Endothelial cell of umbilical vein (primary cell): Measurements from ENCODE around the gene PLCB4. TPM values are rescaled to one million over a fixed set of nuclear protein-coding genes. Genes with fewer than 3 reads are reported as not detected.
A peak's percentile ranks its signal among the peaks of the same experiment; 100 is the strongest.

Experiments used
- BruUV-seq: library from RNA; stranded (reverse); fragments of 400-500 nt; replicated peaks from 2 replicates; lab custom pipeline; 2021; lab: Mats Ljungman, UMichigan
- CTCF ChIA-PET: fragments of 300-600, 350-600 bp; sonication (Branson Sonifier 250); formaldehyde crosslinking; loops from one replicate; lab custom pipeline; 2021; ENCODE audit warnings: antibody characterized with exemption, inconsistent platforms; lab: Charles Lee
- POLR2A ChIA-PET: fragments of 300-600, 350-600 bp; sonication (Branson Sonifier 250); formaldehyde crosslinking; loops from one replicate; lab custom pipeline; 2021; ENCODE audit warnings: antibody characterized with exemption, inconsistent platforms; lab: Charles Lee
- DNase-seq: peaks from one replicate; pipeline ENCODE4 v3.0.0-alpha.2; 2011; ENCODE audit warnings: low read depth, low spot score
- FAIRE-seq: peaks from 2 replicates; lab custom pipeline; 2011; peaks lifted over from hg19 to GRCh38; lab: Jason Lieb, UNC
- H2AFZ ChIP-seq: 2 replicates; pipeline ENCODE4 v1.6.0; 2012; ENCODE audit warnings: low read depth, low read length, control low read depth, inconsistent platforms
- H3K27ac ChIP-seq: 2 replicates; pipeline ENCODE4 v1.5.1; 2011; ENCODE audit warnings: low read depth, mild to moderate bottlenecking, control low read depth, low read length, moderate library complexity; ENCODE audit not compliant: insufficient read depth
- H3K27me3 ChIP-seq, 2 experiments: 2 replicates each; pipeline versions ENCODE4 v1.6.0 to v1.6.1; 2011; ENCODE audit warnings: low read length in 2 of 2, mixed read lengths in 1 of 2; ENCODE audit not compliant: control insufficient read depth in 2 of 2, insufficient read depth in 2 of 2
- H3K36me3 ChIP-seq, 2 experiments: 2 replicates in 1 of 2; 3 replicates in 1 of 2; pipeline ENCODE4 v1.5.1; 2011; ENCODE audit warnings: low read length in 2 of 2, mild to moderate bottlenecking in 1 of 2, moderate library complexity in 1 of 2; ENCODE audit not compliant: control insufficient read depth in 2 of 2, insufficient read depth in 2 of 2; ENCODE audit errors: extremely low read depth in 1 of 2
- H3K4me1 ChIP-seq: 3 replicates; pipeline ENCODE4 v1.5.1; 2011; ENCODE audit warnings: mild to moderate bottlenecking, low read length; ENCODE audit not compliant: control insufficient read depth, insufficient read depth; ENCODE audit errors: extremely low read depth
- H3K4me2 ChIP-seq: 2 replicates; pipeline ENCODE4 v1.6.1; 2011; ENCODE audit warnings: low read length, control low read depth, mixed read lengths; ENCODE audit not compliant: insufficient read depth
- H3K4me3 ChIP-seq, 3 experiments: fragments of 200-600 bp in 1 of 3; sonication (generic), shearing (Covaris generic) in 1 of 3; replicated peaks in 1 of 3; 2 replicates each; pipeline ENCODE4 v1.5.1; 2011 to 2016; ENCODE audit warnings: control low read depth in 3 of 3, low read length in 3 of 3, mild to moderate bottlenecking in 2 of 3, inconsistent platforms in 1 of 3, low read depth in 1 of 3, moderate library complexity in 1 of 3; ENCODE audit not compliant: insufficient read depth in 1 of 3
- H3K79me2 ChIP-seq: 2 replicates; pipeline ENCODE4 v1.6.0; 2012; ENCODE audit warnings: low read length, inconsistent platforms; ENCODE audit not compliant: control insufficient read depth, insufficient read depth
- H3K9ac ChIP-seq: replicated peaks from 2 replicates; pipeline ENCODE3; 2011; ENCODE audit warnings: low read length, control low read depth; ENCODE audit not compliant: insufficient read depth; ENCODE audit errors: extremely low read depth
- H3K9me1 ChIP-seq: replicated peaks from 3 replicates; pipeline ENCODE4 v1.6.0; 2011; ENCODE audit warnings: mild to moderate bottlenecking, low read length; ENCODE audit not compliant: control insufficient read depth, insufficient read depth; ENCODE audit errors: extremely low read depth
- H3K9me3 ChIP-seq: replicated peaks from 2 replicates; pipeline ENCODE4 v1.5.1; 2012; ENCODE audit warnings: low read length, inconsistent platforms; ENCODE audit not compliant: control insufficient read depth, insufficient read depth
- H4K20me1 ChIP-seq: replicated peaks from 2 replicates; pipeline ENCODE3; 2011; ENCODE audit warnings: mild to moderate bottlenecking, low read length; ENCODE audit not compliant: control insufficient read depth, insufficient read depth; ENCODE audit errors: extremely low read depth
- CTCF ChIP-seq, 2 donors: IDR thresholded peaks; 1 replicate in 1 of 2; 2 replicates in 1 of 2; pipeline ENCODE4 v1.5.1; 2011; ENCODE audit warnings: low read length in 2 of 2, mild to moderate bottlenecking in 2 of 2, moderate library complexity in 2 of 2, control low read depth in 1 of 2, inconsistent platforms in 1 of 2, low read depth in 1 of 2; ENCODE audit not compliant: insufficient read depth in 1 of 2; ENCODE audit errors: extremely low read depth in 1 of 2
- EZH2 ChIP-seq: IDR thresholded peaks from 2 replicates; pipeline ENCODE4 v1.6.1; 2012; ENCODE audit warnings: borderline replicate concordance, low read depth, mild to moderate bottlenecking, moderate library complexity, low read length, inconsistent platforms; ENCODE audit not compliant: severe bottlenecking
- FOS ChIP-seq: IDR thresholded peaks from 2 replicates; pipeline ENCODE4 v1.6.1; 2011; ENCODE audit warnings: mild to moderate bottlenecking, low read length, moderate library complexity, borderline replicate concordance; ENCODE audit not compliant: insufficient read depth
- GATA2 ChIP-seq: IDR thresholded peaks from 2 replicates; pipeline ENCODE4 v1.7.0; 2011; ENCODE audit warnings: low read depth, mild to moderate bottlenecking, moderate library complexity, mixed read lengths, low read length; ENCODE audit not compliant: insufficient read length, insufficient read depth
- JUN ChIP-seq: IDR thresholded peaks from 2 replicates; pipeline ENCODE4 v1.6.1; 2011; ENCODE audit warnings: borderline replicate concordance, low read depth; ENCODE audit not compliant: insufficient read length, insufficient read depth
- MYC ChIP-seq: IDR thresholded peaks from one replicate; pipeline ENCODE4 v1.6.1; 2011; ENCODE audit warnings: mild to moderate bottlenecking, low read depth, low read length
- POLR2A ChIP-seq: IDR thresholded peaks from 2 replicates; pipeline ENCODE4 v1.6.1; 2012; ENCODE audit warnings: low read depth, mild to moderate bottlenecking, control low read depth, low read length
- dilution Hi-C: fragments of 300-500 bp; cut with MboI; formaldehyde crosslinking; loops from one replicate; pipeline ENCODE4 v1.15.0; 2019; ENCODE audit warnings: low sequenced_read_pairs; ENCODE audit not compliant: extremely low pct_ligation_motif_present
- intact Hi-C: fragments of 100-400 bp; cut with micrococcal nuclease; formaldehyde crosslinking; loops from one replicate; pipeline ENCODE4 v1.10.0; 2022
- polyA plus RNA-seq, 4 experiments: library from polyadenylated mRNA; depleted of rRNA in 3 of 4; stranded (reverse) in 3 of 4; unstranded in 1 of 4; fragments of >200 nt; gene quantifications; 2 replicates each; pipeline versions ENCODE4 v1.2.1 to v1.2.3, GENCODE V29; 2011 to 2012; ENCODE audit warnings: missing spikeins in 1 of 4
- total RNA-seq: library from RNA; stranded (reverse); gene quantifications from 2 replicates; pipeline ENCODE4 v1.2.3, GENCODE V29; 2021

PLCB4 gene
- total and polyA plus RNA-seq, 2 donors (not counting 3 experiments of a cell fraction or from before 2014, with no cell fraction given) = 0.37 to 1.7 TPM

DNA sequence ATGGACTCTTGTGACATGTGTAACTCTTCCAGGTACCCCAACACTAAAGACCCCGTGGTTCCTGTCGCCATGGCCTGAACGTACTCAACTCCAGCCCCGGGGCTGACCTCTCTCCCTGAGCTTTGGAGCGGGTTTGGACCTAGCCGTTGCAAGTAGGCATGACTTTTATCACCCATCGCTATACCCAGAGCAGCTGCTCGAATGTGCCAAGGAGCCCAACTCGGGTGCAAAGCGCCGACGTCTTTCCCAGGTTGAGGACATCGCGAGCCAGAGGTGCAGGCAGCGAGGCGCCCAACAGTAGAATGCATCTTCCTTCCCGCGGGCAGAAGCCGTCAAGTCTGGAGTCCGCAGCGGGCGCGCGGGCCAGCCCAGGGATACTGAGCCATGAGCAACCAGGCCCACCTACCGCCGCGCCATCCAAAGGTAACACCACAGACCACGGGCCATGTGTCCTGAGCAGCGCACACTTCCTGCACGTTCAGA is 439.9 kb downstream of the PLCB4 start:
- ChIA-PET CTCF (no interaction called here), POLR2A (no interaction called here)
- no TSS peak for BruUV-seq
- H3K9ac ChIP-seq = no peak overlapping the region
- no peaks in the 10 kb centered on the region for H3K36me3 ChIP-seq
- no peaks in the 10 kb centered on the region for H3K9me3 ChIP-seq
- no peak for DNase-seq
- no peaks in the 10 kb centered on the region for H3K9me1 ChIP-seq
- no peak for FAIRE-seq
- H3K27ac ChIP-seq = no peak overlapping the region
- no peak overlapping the region for H3K4me2 ChIP-seq
- intact Hi-C loops = no loop called here
- H3K4me3 ChIP-seq = no peak overlapping the region
- H3K79me2 ChIP-seq = no peaks in the 10 kb centered on the region
- dilution Hi-C loops = no loop called here
- TF ChIP-seq FOS (no peak), JUN (no peak), MYC (no peak), EZH2 (peak; percentile 27), POLR2A (no peak), GATA2 (no peak), CTCF (IDR thresholded peaks at IDR 0.05; ENCODE audit: extremely low read depth in 1 of 2, insufficient read depth in 1 of 2, low read depth in 1 of 2, low read length in 2 of 2) (no peak)
- no peak overlapping the region for H2AFZ ChIP-seq
- H3K27me3 ChIP-seq = peaks cover 59 to 90% of the 10 kb centered on the region in 2 experiments
- no peaks in the 10 kb centered on the region for H4K20me1 ChIP-seq
- no peaks in the 10 kb centered on the region for H3K4me1 ChIP-seq
